ENCODE data around the gene TDP2. TPM values are rescaled to one million over a fixed set of nuclear protein-coding genes. Genes with fewer than 3 reads are reported as not detected.

The TDP2 gene
- total and polyA plus RNA-seq, 9 of the 15 experiments (the other 6 are each of a cell fraction or from before 2014, with no cell fraction given): 27.7 to 60.1 (median 31.8) TPM

DNA sequence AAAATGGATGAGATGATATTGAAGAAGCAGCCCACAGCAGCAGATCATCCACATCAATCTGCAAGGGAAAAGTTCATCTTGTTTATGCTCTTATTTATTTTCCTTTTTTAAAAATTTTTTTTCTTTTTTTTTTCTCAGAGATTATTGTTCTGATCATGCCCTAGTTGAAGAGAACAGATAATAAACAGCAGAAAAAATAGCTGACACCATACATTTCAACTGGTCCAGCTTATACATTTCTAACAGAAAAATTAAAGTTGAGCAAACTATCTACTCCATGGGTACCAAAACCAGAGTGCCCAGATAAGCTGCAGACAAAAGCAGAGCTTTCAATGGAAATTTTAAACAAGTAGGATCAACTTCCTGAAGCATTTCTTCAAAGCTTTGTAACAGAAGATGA is 30.0 kb downstream of the TDP2 start:
- H3K4me2 ChIP-seq (ENCODE audit: insufficient read depth, low read length): no peak overlapping the region
- no peaks in the 10 kb centered on the region for H4K20me1 ChIP-seq (replicated peaks; ENCODE audit: control insufficient read depth, insufficient read depth, low read length)
- ATAC-seq (no peak), DNase-seq (ENCODE audit: extremely low read depth in 1 of 4, low spot score in 3 of 4) (no peak), FAIRE-seq (no peak)
- intact Hi-C loops (cut with micrococcal nuclease) (no loop called here), in situ Hi-C loops (cut with MboI) (no loop called here)
- POLR2A ChIA-PET: interaction anchor here (0.8 to 2.0 kb wide), 3 partner anchors 9 to 30 kb away, joined by 3 to 10 read pairs (median 7); partner anchors contain the start of genes ACOT13, KIAA0319 and TDP2
- H3K9me3 ChIP-seq (replicated peaks; ENCODE audit: control insufficient read depth, insufficient read depth, low read depth, low read length): no peaks in the 10 kb centered on the region
- H2AFZ ChIP-seq (ENCODE audit: low read depth, low read length): no peak overlapping the region
- H3K79me2 ChIP-seq (ENCODE audit: control insufficient read depth, insufficient read depth, low read length): no peaks in the 10 kb centered on the region
- BruUV-seq (replicated peaks): no TSS peak
- peak; percentile 42; the same call in 1 of the 2 replicates for TF ChIP-seq ZNF316 (IDR thresholded peaks at IDR 0.05)
- TF ChIP-seq, protein P1, sequence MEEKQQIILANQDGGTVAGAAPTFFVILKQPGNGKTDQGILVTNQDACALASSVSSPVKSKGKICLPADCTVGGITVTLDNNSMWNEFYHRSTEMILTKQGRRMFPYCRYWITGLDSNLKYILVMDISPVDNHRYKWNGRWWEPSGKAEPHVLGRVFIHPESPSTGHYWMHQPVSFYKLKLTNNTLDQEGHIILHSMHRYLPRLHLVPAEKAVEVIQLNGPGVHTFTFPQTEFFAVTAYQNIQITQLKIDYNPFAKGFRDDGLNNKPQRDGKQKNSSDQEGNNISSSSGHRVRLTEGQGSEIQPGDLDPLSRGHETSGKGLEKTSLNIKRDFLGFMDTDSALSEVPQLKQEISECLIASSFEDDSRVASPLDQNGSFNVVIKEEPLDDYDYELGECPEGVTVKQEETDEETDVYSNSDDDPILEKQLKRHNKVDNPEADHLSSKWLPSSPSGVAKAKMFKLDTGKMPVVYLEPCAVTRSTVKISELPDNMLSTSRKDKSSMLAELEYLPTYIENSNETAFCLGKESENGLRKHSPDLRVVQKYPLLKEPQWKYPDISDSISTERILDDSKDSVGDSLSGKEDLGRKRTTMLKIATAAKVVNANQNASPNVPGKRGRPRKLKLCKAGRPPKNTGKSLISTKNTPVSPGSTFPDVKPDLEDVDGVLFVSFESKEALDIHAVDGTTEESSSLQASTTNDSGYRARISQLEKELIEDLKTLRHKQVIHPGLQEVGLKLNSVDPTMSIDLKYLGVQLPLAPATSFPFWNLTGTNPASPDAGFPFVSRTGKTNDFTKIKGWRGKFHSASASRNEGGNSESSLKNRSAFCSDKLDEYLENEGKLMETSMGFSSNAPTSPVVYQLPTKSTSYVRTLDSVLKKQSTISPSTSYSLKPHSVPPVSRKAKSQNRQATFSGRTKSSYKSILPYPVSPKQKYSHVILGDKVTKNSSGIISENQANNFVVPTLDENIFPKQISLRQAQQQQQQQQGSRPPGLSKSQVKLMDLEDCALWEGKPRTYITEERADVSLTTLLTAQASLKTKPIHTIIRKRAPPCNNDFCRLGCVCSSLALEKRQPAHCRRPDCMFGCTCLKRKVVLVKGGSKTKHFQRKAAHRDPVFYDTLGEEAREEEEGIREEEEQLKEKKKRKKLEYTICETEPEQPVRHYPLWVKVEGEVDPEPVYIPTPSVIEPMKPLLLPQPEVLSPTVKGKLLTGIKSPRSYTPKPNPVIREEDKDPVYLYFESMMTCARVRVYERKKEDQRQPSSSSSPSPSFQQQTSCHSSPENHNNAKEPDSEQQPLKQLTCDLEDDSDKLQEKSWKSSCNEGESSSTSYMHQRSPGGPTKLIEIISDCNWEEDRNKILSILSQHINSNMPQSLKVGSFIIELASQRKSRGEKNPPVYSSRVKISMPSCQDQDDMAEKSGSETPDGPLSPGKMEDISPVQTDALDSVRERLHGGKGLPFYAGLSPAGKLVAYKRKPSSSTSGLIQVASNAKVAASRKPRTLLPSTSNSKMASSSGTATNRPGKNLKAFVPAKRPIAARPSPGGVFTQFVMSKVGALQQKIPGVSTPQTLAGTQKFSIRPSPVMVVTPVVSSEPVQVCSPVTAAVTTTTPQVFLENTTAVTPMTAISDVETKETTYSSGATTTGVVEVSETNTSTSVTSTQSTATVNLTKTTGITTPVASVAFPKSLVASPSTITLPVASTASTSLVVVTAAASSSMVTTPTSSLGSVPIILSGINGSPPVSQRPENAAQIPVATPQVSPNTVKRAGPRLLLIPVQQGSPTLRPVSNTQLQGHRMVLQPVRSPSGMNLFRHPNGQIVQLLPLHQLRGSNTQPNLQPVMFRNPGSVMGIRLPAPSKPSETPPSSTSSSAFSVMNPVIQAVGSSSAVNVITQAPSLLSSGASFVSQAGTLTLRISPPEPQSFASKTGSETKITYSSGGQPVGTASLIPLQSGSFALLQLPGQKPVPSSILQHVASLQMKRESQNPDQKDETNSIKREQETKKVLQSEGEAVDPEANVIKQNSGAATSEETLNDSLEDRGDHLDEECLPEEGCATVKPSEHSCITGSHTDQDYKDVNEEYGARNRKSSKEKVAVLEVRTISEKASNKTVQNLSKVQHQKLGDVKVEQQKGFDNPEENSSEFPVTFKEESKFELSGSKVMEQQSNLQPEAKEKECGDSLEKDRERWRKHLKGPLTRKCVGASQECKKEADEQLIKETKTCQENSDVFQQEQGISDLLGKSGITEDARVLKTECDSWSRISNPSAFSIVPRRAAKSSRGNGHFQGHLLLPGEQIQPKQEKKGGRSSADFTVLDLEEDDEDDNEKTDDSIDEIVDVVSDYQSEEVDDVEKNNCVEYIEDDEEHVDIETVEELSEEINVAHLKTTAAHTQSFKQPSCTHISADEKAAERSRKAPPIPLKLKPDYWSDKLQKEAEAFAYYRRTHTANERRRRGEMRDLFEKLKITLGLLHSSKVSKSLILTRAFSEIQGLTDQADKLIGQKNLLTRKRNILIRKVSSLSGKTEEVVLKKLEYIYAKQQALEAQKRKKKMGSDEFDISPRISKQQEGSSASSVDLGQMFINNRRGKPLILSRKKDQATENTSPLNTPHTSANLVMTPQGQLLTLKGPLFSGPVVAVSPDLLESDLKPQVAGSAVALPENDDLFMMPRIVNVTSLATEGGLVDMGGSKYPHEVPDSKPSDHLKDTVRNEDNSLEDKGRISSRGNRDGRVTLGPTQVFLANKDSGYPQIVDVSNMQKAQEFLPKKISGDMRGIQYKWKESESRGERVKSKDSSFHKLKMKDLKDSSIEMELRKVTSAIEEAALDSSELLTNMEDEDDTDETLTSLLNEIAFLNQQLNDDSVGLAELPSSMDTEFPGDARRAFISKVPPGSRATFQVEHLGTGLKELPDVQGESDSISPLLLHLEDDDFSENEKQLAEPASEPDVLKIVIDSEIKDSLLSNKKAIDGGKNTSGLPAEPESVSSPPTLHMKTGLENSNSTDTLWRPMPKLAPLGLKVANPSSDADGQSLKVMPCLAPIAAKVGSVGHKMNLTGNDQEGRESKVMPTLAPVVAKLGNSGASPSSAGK (IDR thresholded peaks at IDR 0.05): no peak
- CTCF ChIA-PET (ENCODE audit: low intra/inter-chr PET ratio): no interaction called here
- H3K27ac ChIP-seq (ENCODE audit: extremely low read depth, low read depth, low read length): no peak overlapping the region
- H3K36me3 ChIP-seq (ENCODE audit: control insufficient read depth, insufficient read depth, low read length): no peaks in the 10 kb centered on the region
- no peak overlapping the region for H3K4me3 ChIP-seq
- H3K4me1 ChIP-seq (replicated peaks in 1 of 2; ENCODE audit: control insufficient read depth in 2 of 2, insufficient read depth in 2 of 2, low read length in 2 of 2): no peaks in the 10 kb centered on the region
- no peak overlapping the region for H3K9ac ChIP-seq (ENCODE audit: insufficient read depth in 1 of 2, low read depth in 2 of 2, low read length in 2 of 2)
- H3K27me3 ChIP-seq (ENCODE audit: control insufficient read depth in 2 of 2, insufficient read depth in 2 of 2, low read length in 2 of 2): peaks cover 0 to 4% of the 10 kb centered on the region in 2 experiments; a peak in 3 of 5 replicates
- H3K9me1 ChIP-seq (ENCODE audit: control insufficient read depth, insufficient read depth, low read length): no peaks in the 10 kb centered on the region
